ENCODE results near the gene ACSM3. TPM values are rescaled to one million over a fixed set of nuclear protein-coding genes. Genes with fewer than 3 reads are reported as not detected.
"Not testable (repeated sequence)": the region's sequence is repeated elsewhere in the genome, so short reads cannot be mapped to it uniquely, and the experiment has no call there.

The ACSM3 gene
- not detected for total RNA-seq

GRCh38 chr16:20763461-20764232 is at the start of gene ACSM3:
Gene ACSM3 (plus strand): TSS chr16:20764014. CDS start chr16:20770035, 6,021 bp downstream.
- H3K4me1 ChIP-seq = no peaks in the 10 kb centered on the region
- H3K9me3 ChIP-seq = no peaks in the 10 kb centered on the region
- intact Hi-C loops (cut with DNase I) = no loop called here
- H3K36me3 ChIP-seq = no peaks in the 10 kb centered on the region
- DNase-seq (ENCODE audit: low spot score in 2 of 2) = peak in 1 of 2 donors; percentile 70
- H3K4me3 ChIP-seq = peak within 1 kb of the TSS; percentile 37 to 58
- TF ChIP-seq CTCF (IDR thresholded peaks at IDR 0.05) = no peak
- H3K27me3 ChIP-seq = no peaks in the 10 kb centered on the region
- peak within 1 kb of the TSS; percentile 34 to 67 for H3K27ac ChIP-seq

GRCh38 chr16:20717718-20718117 is 46.1 kb upstream of the ACSM3 start:
- intact Hi-C loops (cut with DNase I); H3K36me3 ChIP-seq; H3K27me3 ChIP-seq; H3K4me1 ChIP-seq; H3K4me3 ChIP-seq; H3K9me3 ChIP-seq; H3K27ac ChIP-seq; DNase-seq (ENCODE audit: low spot score in 2 of 2): not testable (repeated sequence)

GRCh38 chr16:20720251-20720650 is 43.6 kb upstream of the ACSM3 start:
- Histone ChIP-seq H3K36me3 (no peaks in the 10 kb centered on the region), H3K4me3 (no peak overlapping the region), H3K9me3 (no peaks in the 10 kb centered on the region), H3K4me1 (no peaks in the 10 kb centered on the region), H3K27ac (no peak overlapping the region), H3K27me3 (no peaks in the 10 kb centered on the region)
- no peak for TF ChIP-seq CTCF (IDR thresholded peaks at IDR 0.05)
- intact Hi-C loops (cut with DNase I) = no loop called here
- no peak for DNase-seq (ENCODE audit: low spot score in 2 of 2)

GRCh38 chr16:20726661-20727060 is 37.2 kb upstream of the ACSM3 start:
- no peaks in the 10 kb centered on the region for H3K27me3 ChIP-seq
- H3K4me3 ChIP-seq = no peak overlapping the region
- no peak for DNase-seq (ENCODE audit: low spot score in 2 of 2)
- H3K9me3 ChIP-seq = no peaks in the 10 kb centered on the region
- no peak for TF ChIP-seq CTCF (IDR thresholded peaks at IDR 0.05)
- no peaks in the 10 kb centered on the region for H3K4me1 ChIP-seq
- no peak overlapping the region for H3K27ac ChIP-seq
- H3K36me3 ChIP-seq = no peaks in the 10 kb centered on the region
- intact Hi-C loops (cut with DNase I) = no loop called here

GRCh38 chr16:20727181-20727580 is 36.6 kb upstream of the ACSM3 start:
- no peak for DNase-seq (ENCODE audit: low spot score in 2 of 2)
- Histone ChIP-seq H3K4me3 (no peak overlapping the region), H3K4me1 (no peaks in the 10 kb centered on the region), H3K36me3 (no peaks in the 10 kb centered on the region), H3K9me3 (no peaks in the 10 kb centered on the region), H3K27ac (no peak overlapping the region), H3K27me3 (no peaks in the 10 kb centered on the region)
- no peak for TF ChIP-seq CTCF (IDR thresholded peaks at IDR 0.05)
- intact Hi-C loops (cut with DNase I) = no loop called here

GRCh38 chr16:20729141-20729540 is 34.7 kb upstream of the ACSM3 start:
- H3K9me3 ChIP-seq = no peaks in the 10 kb centered on the region
- H3K4me1 ChIP-seq = peaks cover 0 to 6% of the 10 kb centered on the region in 2 donors
- no peak for DNase-seq (ENCODE audit: low spot score in 2 of 2)
- TF ChIP-seq CTCF (IDR thresholded peaks at IDR 0.05) = no peak
- no peaks in the 10 kb centered on the region for H3K36me3 ChIP-seq
- no peak overlapping the region for H3K27ac ChIP-seq
- no peak overlapping the region for H3K4me3 ChIP-seq
- H3K27me3 ChIP-seq = no peaks in the 10 kb centered on the region
- intact Hi-C loops (cut with DNase I) = no loop called here
